Tibial nerve (tissue), 4 donors: ENCODE data around the gene SDK2. TPM values are rescaled to one million over a fixed set of nuclear protein-coding genes. Genes with fewer than 3 reads are reported as not detected.

Experiments used
- DNase-seq, 2 donors: peaks; one replicate each; pipeline ENCODE4 v3.0.0-alpha.2; 2019; ENCODE audit warnings: low spot score in 2 of 2
- H3K27ac ChIP-seq, 4 donors: fragments of 200-600 bp; sonication (generic) in 3 of 4; one replicate each; pipeline ENCODE4 v1.5.1; 2017 to 2019; ENCODE audit warnings: mild to moderate bottlenecking in 1 of 4
- H3K27me3 ChIP-seq, 2 donors: fragments of 200-600 bp; sonication (generic) in 1 of 2; one replicate each; pipeline versions ENCODE4 v1.5.1 to v1.6.0; 2017 to 2019
- H3K36me3 ChIP-seq, 3 donors: fragments of 200-600 bp; sonication (generic); one replicate each; pipeline ENCODE4 v1.5.1; 2018 to 2019
- H3K4me1 ChIP-seq, 4 donors: fragments of 200-600 bp; sonication (generic) in 3 of 4; one replicate each; pipeline ENCODE4 v1.5.1; 2017 to 2019
- H3K4me3 ChIP-seq, 4 donors: fragments of 200-600 bp; sonication (generic) in 3 of 4; one replicate each; pipeline ENCODE4 v1.5.1; 2017 to 2019; ENCODE audit warnings: mild to moderate bottlenecking in 1 of 4, moderate library complexity in 1 of 4
- H3K9me3 ChIP-seq, 4 donors: fragments of 200-600 bp; sonication (generic) in 3 of 4; one replicate each; pipeline ENCODE4 v1.5.1; 2017 to 2019
- EP300 ChIP-seq, 2 donors: sonication (generic); formaldehyde crosslinking; IDR thresholded peaks; one replicate each; pipeline ENCODE4 v1.6.1; 2017; ENCODE audit warnings: antibody characterized with exemption in 2 of 2, mild to moderate bottlenecking in 1 of 2
- POLR2A ChIP-seq, 2 donors: fragments of 450-650 bp; IDR thresholded peaks; one replicate each; pipeline ENCODE4 v1.6.1; 2017; ENCODE audit warnings: antibody characterized with exemption in 2 of 2, mild to moderate bottlenecking in 2 of 2, moderate library complexity in 2 of 2
- WGBS, 2 donors: methylation state at CpG; one replicate each; pipeline ENCODE4 v1.1.5; 2018; 5-methylcytosine and 5-hydroxymethylcytosine counted together
- total RNA-seq, 4 donors: library from RNA; depleted of rRNA; stranded (reverse); fragments of >200 nt; gene quantifications; one replicate each; pipeline ENCODE4 v1.1.0, GENCODE V29; 2016
- TF ChIP-seq, protein P1 (sequence below), 5 experiments: fragments of 200-600 bp in 3 of 5; fragments of 450-650 bp in 2 of 5; sonication (generic) in 3 of 5; IDR thresholded peaks; one replicate each; pipeline ENCODE4 v1.5.1; 2016 to 2019; ENCODE audit warnings: antibody characterized with exemption in 5 of 5, mild to moderate bottlenecking in 3 of 5, moderate library complexity in 2 of 5

The SDK2 gene
- total RNA-seq, 4 donors from 2014 or later: 3.1 to 6.3 (median 4.6) TPM

DNA sequence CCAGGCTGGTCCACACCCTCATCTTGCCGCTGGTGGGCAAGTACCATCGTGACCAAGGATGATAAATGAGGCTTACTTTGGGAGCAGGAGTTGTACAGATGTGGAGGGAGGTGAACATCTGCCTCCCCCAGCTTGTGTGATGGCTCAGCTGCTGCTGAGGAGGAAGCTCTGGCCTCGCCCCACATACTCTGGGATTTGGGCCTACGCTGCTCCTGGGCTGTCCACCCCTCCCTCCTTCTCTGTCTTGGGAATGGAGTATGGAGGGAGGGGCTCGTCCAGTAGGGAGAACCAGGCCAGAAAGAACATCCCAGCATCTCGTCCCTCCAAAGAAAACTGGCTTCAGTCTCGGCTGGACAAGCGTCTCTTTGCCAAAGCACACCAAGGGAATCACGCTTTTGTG lies 197.6 kb downstream of the SDK2 start:
- H3K27me3 ChIP-seq: no peaks in the 10 kb centered on the region
- WGBS, 2 donors: 64 to 74% methylated on average over 8 to 9 of the region's 9 CpGs
- peaks cover 0 to 1% (median 0%) of the 10 kb centered on the region in 3 donors for H3K36me3 ChIP-seq
- H3K27ac ChIP-seq: no peak overlapping the region
- H3K9me3 ChIP-seq: no peaks in the 10 kb centered on the region
- no peaks in the 10 kb centered on the region for H3K4me1 ChIP-seq
- TF ChIP-seq, protein P1, sequence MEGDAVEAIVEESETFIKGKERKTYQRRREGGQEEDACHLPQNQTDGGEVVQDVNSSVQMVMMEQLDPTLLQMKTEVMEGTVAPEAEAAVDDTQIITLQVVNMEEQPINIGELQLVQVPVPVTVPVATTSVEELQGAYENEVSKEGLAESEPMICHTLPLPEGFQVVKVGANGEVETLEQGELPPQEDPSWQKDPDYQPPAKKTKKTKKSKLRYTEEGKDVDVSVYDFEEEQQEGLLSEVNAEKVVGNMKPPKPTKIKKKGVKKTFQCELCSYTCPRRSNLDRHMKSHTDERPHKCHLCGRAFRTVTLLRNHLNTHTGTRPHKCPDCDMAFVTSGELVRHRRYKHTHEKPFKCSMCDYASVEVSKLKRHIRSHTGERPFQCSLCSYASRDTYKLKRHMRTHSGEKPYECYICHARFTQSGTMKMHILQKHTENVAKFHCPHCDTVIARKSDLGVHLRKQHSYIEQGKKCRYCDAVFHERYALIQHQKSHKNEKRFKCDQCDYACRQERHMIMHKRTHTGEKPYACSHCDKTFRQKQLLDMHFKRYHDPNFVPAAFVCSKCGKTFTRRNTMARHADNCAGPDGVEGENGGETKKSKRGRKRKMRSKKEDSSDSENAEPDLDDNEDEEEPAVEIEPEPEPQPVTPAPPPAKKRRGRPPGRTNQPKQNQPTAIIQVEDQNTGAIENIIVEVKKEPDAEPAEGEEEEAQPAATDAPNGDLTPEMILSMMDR (IDR thresholded peaks at IDR 0.05): no peak
- TF ChIP-seq EP300 (IDR thresholded peaks at IDR 0.05): no peak
- DNase-seq: no peak
- no peak overlapping the region for H3K4me3 ChIP-seq

- no peak for TF ChIP-seq POLR2A (IDR thresholded peaks at IDR 0.05)
- TF ChIP-seq EP300 (IDR thresholded peaks at IDR 0.05): no peak
- TF ChIP-seq, protein P1 (IDR thresholded peaks at IDR 0.05): no peak
- Histone ChIP-seq H3K4me3 (no peak overlapping the region), H3K27me3 (no peaks in the 10 kb centered on the region), H3K4me1 (no peaks in the 10 kb centered on the region), H3K36me3 (peaks cover 0 to 12% (median 0%) of the 10 kb centered on the region in 3 donors), H3K9me3 (no peaks in the 10 kb centered on the region), H3K27ac (no peak overlapping the region)
- 86 to 87% methylated on average over 7 of the region's 7 CpGs for WGBS, 2 donors
- no peak for DNase-seq
Measured at GRCh38 chr17:73445466-73445865, 198.8 kb downstream of the SDK2 start.

- Histone ChIP-seq H3K27me3 (no peaks in the 10 kb centered on the region), H3K4me3 (no peak overlapping the region), H3K9me3 (no peaks in the 10 kb centered on the region), H3K36me3 (peaks cover 0 to 12% (median 0%) of the 10 kb centered on the region in 3 donors), H3K27ac (no peak overlapping the region), H3K4me1 (no peaks in the 10 kb centered on the region)
- no peak for TF ChIP-seq POLR2A (IDR thresholded peaks at IDR 0.05)
- TF ChIP-seq, protein P1 (IDR thresholded peaks at IDR 0.05): no peak
- TF ChIP-seq EP300 (IDR thresholded peaks at IDR 0.05): no peak
- no peak for DNase-seq
- WGBS, 2 donors: 88 to 93% methylated on average over 8 of the region's 8 CpGs
Measured at GRCh38 chr17:73444021-73444420, 200.2 kb downstream of the SDK2 start.

DNA sequence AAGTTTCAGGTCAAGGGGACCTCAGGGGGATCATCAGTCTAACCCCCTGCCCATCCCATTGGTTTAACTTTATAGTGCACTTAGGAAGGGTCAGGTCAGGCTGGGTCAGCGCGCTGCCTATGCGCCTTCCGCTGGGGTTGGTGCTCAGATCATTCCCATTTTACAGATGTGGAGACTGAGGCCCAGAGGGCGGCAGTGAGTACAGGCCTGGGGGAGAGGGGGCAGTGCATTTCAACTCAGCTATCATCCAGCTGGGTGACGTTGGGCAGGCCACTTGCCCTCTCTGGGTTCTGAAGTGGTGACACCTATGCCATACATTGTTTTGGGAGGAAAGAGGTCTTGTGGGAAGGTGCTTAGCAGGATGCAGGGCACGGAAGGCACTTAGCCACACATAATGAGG lies 204.6 kb downstream of the SDK2 start:
- WGBS, 2 donors: 92 to 100% methylated on average over 7 of the region's 7 CpGs
- no peak for DNase-seq
- H3K36me3 ChIP-seq: peaks cover 0 to 21% (median 0%) of the 10 kb centered on the region in 3 donors
- H3K9me3 ChIP-seq: no peaks in the 10 kb centered on the region
- no peaks in the 10 kb centered on the region for H3K27me3 ChIP-seq
- no peak for TF ChIP-seq EP300 (IDR thresholded peaks at IDR 0.05)
- TF ChIP-seq POLR2A (IDR thresholded peaks at IDR 0.05): no peak
- no peak overlapping the region for H3K4me3 ChIP-seq
- H3K4me1 ChIP-seq: no peaks in the 10 kb centered on the region
- H3K27ac ChIP-seq: no peak overlapping the region

GRCh38 chr17:73437826-73438225 lies 206.4 kb downstream of the SDK2 start:
- DNase-seq: no peak

More at GRCh38 chr17:73437826-73438225, 206.4 kb downstream of the SDK2 start:
- 88 to 91% methylated on average over 15 to 16 of the region's 16 CpGs for WGBS, 2 donors
- H3K27ac ChIP-seq: no peak overlapping the region
- peaks cover 0 to 32% (median 0%) of the 10 kb centered on the region in 3 donors for H3K36me3 ChIP-seq
- H3K4me1 ChIP-seq: no peaks in the 10 kb centered on the region
- H3K27me3 ChIP-seq: no peaks in the 10 kb centered on the region
- TF ChIP-seq, protein P1 (IDR thresholded peaks at IDR 0.05): no peak
- TF ChIP-seq EP300 (IDR thresholded peaks at IDR 0.05): no peak
- no peak for TF ChIP-seq POLR2A (IDR thresholded peaks at IDR 0.05)
- no peaks in the 10 kb centered on the region for H3K9me3 ChIP-seq
- H3K4me3 ChIP-seq: no peak overlapping the region
